ENCODE data around the gene SCG2.

SCG2 gene

GRCh38 chr2:223590964-223591363, 11.2 kb downstream of the SCG2 start (continued):
- TF ChIP-seq PRDM10 (tag by site-specific recombination; IDR thresholded peaks at IDR 0.05) (no peak), ZNF292 (tag by site-specific recombination; IDR thresholded peaks at IDR 0.05; ENCODE audit: borderline replicate concordance, low read depth) (no peak), ZBTB49 (tag by site-specific recombination; IDR thresholded peaks at IDR 0.05; ENCODE audit: low read depth) (no peak)

GRCh38 chr2:223589901-223590300, 12.3 kb downstream of the SCG2 start:
- no peaks in the 10 kb centered on the region for H3K9me3 ChIP-seq (ENCODE audit: control insufficient read depth, insufficient read depth, low read depth, low read length)
- no peak overlapping the region for H3K4me3 ChIP-seq (ENCODE audit: low read depth, low read length)
- ChIA-PET POLR2A (no interaction called here), CTCF (interaction anchor here (0.6 kb wide), 1 partner anchor 14 kb away, joined by 3 read pairs; no protein-coding TSS in a partner anchor)
- TF ChIP-seq OSR2 (tag by site-specific recombination; IDR thresholded peaks at IDR 0.05) = no peak
- TF ChIP-seq PBX3 (CRISPR knock-in tag; IDR thresholded peaks at IDR 0.05) = no peak
- no peak for TF ChIP-seq ZNF610 (tag by site-specific recombination; IDR thresholded peaks at IDR 0.05; ENCODE audit: borderline replicate concordance)
- TF ChIP-seq ZNF677 (tag by site-specific recombination; IDR thresholded peaks at IDR 0.05) = no peak
- no peak for TF ChIP-seq ZNF132 (tag by site-specific recombination; IDR thresholded peaks at IDR 0.05; ENCODE audit: borderline replicate concordance)
- peaks cover 3% of the 10 kb centered on the region for H3K4me1 ChIP-seq (ENCODE audit: control insufficient read depth, insufficient read depth, low read length)
- no peaks in the 10 kb centered on the region for H3K36me3 ChIP-seq (ENCODE audit: control insufficient read depth in 2 of 2, insufficient read depth in 1 of 2, low read length in 2 of 2)
- no peak overlapping the region for H3K27ac ChIP-seq (ENCODE audit: extremely low read depth, low read depth, low read length)

- ChIA-PET CTCF (interaction anchor here (0.6 to 1.0 kb wide), 2 partner anchors 14 to 326 kb away, joined by 3 to 4 read pairs; partner anchors contain the start of gene SCG2), POLR2A (no interaction called here)
- TF ChIP-seq ZNF777 (tag by site-specific recombination; IDR thresholded peaks at IDR 0.05; ENCODE audit: borderline replicate concordance) (no peak), ZNF132 (tag by site-specific recombination; IDR thresholded peaks at IDR 0.05; ENCODE audit: borderline replicate concordance) (no peak), PRDM1 (tag by site-specific recombination; IDR thresholded peaks at IDR 0.05) (no peak), ATF2 (tag by site-specific recombination; IDR thresholded peaks at IDR 0.05; ENCODE audit: low read depth) (no peak), ZBTB7A (tag by site-specific recombination; IDR thresholded peaks at IDR 0.05; ENCODE audit: low read depth) (no peak), MZF1 (tag by site-specific recombination; IDR thresholded peaks at IDR 0.05; ENCODE audit: borderline replicate concordance) (no peak)
- H3K27ac ChIP-seq (ENCODE audit: extremely low read depth, low read depth, low read length) = no peak overlapping the region
- no peaks in the 10 kb centered on the region for H3K36me3 ChIP-seq (ENCODE audit: control insufficient read depth in 2 of 2, insufficient read depth in 1 of 2, low read length in 2 of 2)
- H3K4me3 ChIP-seq (ENCODE audit: low read depth, low read length) = no peak overlapping the region
- H3K4me1 ChIP-seq (ENCODE audit: control insufficient read depth, insufficient read depth, low read length) = peaks cover 3% of the 10 kb centered on the region
- H3K9me3 ChIP-seq (ENCODE audit: control insufficient read depth, insufficient read depth, low read depth, low read length) = no peaks in the 10 kb centered on the region
Observed at GRCh38 chr2:223588251-223588650, 13.9 kb downstream of the SCG2 start.

Data from HEK293 (cell line).